GM20431 (cell line): ENCODE data around the gene MRPS18B.

Source experiments
- in situ Hi-C: fragments of 300-500 bp; cut with MseI, MboI; formaldehyde crosslinking; loops from one replicate; pipeline ENCODE4 v1.15.0; 2020; ENCODE audit warnings: low sequenced_read_pairs; ENCODE audit not compliant: unreplicated experiment

MRPS18B gene

DNA sequence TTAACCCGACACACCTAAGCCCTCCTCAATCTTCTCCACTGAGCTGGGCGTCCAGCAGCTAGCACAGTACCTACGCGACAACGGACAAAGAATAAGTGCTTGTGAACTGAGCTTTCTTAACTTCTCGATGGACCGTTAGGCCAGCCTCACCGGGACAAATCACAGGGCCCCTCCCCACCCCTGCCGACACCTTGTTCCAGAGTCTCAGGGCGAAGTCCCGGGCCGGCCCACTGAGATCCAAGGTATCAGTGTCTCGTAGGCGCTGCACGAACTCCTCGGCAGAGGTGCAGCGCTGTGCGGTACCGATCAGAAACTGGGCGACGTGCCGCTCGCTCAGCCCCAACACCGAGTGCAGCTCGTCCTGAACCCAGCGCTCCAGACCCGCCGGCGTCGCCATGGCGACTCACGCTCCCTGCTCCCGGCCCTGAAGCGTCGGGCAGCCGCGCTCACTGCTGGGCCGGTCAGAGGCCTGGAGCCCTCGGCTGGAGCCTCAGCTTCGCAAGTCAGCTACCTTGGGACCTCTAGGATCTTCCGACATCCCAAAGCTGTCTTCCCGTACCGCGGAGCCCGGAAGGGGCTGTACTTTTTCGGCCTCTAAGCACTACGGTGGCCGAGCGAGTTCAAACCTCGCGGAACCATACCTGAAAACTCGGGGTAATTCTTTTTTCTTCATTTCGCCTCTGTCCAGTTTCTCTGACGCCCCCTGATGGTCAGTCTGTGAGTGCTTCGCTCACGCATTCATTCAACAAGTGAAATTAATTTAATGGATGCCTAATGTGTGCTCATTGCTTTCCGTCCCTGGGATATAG lies 55.0 kb downstream of the MRPS18B start, which contains the start of gene DHX16:
Gene DHX16, minus strand, starts transcription at position 562 of the 809 bp plus-strand sequence. Its CDS starts 165 bp downstream, at position 397.
- in situ Hi-C loops = no loop called here
